LNCaP clone FGC (cell line): ENCODE measurements around the gene ALX1.

Experiments used
- DNase-seq: peaks from one replicate; pipeline ENCODE4 v3.0.0-alpha.2; 2011; ENCODE audit warnings: low read depth
- H3K4me3 ChIP-seq: 2 replicates; pipeline ENCODE4 v1.5.1; 2011; ENCODE audit warnings: mild to moderate bottlenecking, low read depth, low read length, control low read depth
- TF ChIP-seq, protein P1 (sequence below): IDR thresholded peaks from 2 replicates; pipeline ENCODE4 v1.5.1; 2012; ENCODE audit warnings: mild to moderate bottlenecking; ENCODE audit not compliant: control insufficient read depth, insufficient read depth; ENCODE audit errors: extremely low read depth

ALX1 gene

DNA sequence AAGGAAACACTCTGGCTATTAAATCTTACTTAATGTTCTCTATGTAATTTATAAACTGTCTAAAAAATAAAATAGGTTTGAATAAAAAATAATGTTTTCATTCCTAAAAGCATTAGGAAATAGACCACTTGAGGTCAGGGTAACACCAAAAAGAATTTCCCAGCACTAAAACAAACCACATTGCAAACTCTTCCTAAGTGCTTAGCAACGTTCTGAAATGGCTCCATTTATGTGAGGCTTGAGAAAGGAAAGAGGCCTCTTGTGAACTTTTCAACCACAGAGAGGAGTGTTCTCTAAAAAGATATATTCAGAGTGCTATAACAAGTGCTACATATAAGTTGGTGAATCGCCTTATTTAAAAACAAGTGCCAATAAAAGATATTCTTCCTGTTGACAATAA is 42.7 kb downstream of the ALX1 start:
- DNase-seq, result no peak
- TF ChIP-seq, protein P1, sequence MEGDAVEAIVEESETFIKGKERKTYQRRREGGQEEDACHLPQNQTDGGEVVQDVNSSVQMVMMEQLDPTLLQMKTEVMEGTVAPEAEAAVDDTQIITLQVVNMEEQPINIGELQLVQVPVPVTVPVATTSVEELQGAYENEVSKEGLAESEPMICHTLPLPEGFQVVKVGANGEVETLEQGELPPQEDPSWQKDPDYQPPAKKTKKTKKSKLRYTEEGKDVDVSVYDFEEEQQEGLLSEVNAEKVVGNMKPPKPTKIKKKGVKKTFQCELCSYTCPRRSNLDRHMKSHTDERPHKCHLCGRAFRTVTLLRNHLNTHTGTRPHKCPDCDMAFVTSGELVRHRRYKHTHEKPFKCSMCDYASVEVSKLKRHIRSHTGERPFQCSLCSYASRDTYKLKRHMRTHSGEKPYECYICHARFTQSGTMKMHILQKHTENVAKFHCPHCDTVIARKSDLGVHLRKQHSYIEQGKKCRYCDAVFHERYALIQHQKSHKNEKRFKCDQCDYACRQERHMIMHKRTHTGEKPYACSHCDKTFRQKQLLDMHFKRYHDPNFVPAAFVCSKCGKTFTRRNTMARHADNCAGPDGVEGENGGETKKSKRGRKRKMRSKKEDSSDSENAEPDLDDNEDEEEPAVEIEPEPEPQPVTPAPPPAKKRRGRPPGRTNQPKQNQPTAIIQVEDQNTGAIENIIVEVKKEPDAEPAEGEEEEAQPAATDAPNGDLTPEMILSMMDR, result no peak
- no peak overlapping the region for H3K4me3 ChIP-seq

DNA sequence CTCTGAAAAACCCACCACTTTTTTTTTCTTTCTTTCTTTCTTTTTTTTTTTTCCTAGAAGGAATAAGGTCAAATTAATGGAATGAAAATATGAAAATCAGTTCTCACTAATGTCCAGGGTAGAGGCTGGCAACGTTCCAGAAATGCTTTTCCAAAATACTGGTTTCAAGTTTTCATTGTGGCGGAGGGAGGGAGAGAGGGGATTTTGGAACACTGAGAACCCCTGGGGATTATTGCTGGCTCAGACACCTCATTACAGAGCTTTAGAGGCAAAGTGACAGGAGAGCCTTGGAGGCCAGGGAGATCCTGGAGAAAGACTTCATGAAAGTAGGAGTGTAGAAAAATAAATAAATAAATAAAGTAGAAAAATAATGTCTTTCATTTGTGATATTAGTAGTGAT is 45.4 kb downstream of the ALX1 start:
- H3K4me3 ChIP-seq, result no peak overlapping the region
- TF ChIP-seq, protein P1, result no peak
- DNase-seq, result no peak

DNA sequence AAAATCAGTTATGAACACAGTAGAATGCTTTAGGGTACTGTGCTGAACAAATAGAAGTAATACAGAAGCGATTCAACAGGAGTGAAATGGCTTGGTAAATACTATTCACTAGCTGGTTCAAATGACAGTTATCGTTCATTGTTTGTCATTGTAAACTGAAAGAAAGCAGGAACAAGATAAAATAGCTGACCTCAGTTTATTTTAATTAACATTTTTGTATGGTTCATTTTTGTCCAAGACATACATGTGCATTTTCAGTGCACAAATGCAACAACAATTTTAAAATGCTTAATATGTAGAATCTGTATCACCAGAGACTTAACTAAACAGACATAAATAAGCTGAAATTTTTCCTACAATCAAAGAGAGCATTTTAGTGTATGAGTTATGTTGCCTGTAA is 49.9 kb downstream of the ALX1 start:
- no peak for DNase-seq
- H3K4me3 ChIP-seq, result no peak overlapping the region
- TF ChIP-seq, protein P1, result no peak

DNA sequence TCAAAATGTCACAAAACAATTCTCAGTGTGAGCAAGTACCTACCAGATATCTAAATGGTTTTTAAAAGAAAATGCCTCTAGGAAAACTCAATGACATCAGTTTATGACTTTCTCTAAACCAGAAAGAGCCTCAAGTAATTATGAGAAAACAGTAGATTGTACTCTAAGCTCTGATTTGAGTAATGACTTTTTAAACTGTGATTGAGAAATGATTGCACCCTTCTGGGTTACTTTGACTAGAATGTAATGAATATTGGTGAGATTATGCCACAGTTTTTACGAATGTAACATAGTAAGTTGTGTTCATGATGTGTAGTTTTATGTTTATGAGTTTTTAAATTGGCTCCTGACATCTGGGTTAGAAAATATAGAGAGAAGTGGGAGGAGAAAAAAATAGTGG is 68.8 kb downstream of the ALX1 start:
- TF ChIP-seq, protein P1, result no peak
- no peak overlapping the region for H3K4me3 ChIP-seq
- no peak for DNase-seq

DNA sequence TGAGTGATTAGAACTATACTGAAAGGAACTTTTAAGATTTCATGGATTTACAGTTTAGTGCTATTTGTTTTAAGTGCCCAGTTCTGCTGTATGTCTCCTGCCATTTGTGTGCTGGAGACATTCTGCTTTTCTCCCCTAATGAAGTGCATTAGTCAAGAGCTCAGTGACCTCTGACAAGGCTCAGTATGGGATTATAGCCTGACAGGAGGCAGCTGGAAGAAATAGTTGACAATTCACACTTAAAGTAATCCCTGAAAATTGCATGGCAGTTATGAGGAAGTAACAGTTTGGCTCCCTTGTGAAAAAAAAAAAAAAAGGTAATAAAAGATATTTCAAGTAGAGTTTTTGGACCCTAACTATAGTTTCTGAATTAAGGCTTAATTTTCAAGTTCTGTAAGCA is 70.3 kb downstream of the ALX1 start:
- H3K4me3 ChIP-seq, result no peak overlapping the region
- no peak for DNase-seq
- TF ChIP-seq, protein P1, result no peak
